G401 (cell line): ENCODE measurements around the gene CCDC28A. TPM values are rescaled to one million over a fixed set of nuclear protein-coding genes. Genes with fewer than 3 reads are reported as not detected.
A peak's percentile ranks its signal among the peaks of the same experiment; 100 is the strongest.
"Not testable (repeated sequence)": the region's sequence is repeated elsewhere in the genome, so short reads cannot be mapped to it uniquely, and the experiment has no call there.

ENCODE experiments used
- DNase-seq: peaks from one replicate; pipeline ENCODE4 v3.0.0-alpha.2; 2015; ENCODE audit warnings: low spot score
- in situ Hi-C: cut with HindIII; loops from 2 replicates; pipeline ENCODE4 v1.10.0; 2016; ENCODE audit warnings: low sequenced_read_pairs, mixed read lengths
- total RNA-seq: library from RNA; depleted of rRNA; stranded (reverse); fragments of >200 nt; shearing (Covaris generic); gene quantifications from 2 replicates; pipeline ENCODE4 v1.2.3, GENCODE V29; 2014; rRNA removed

The CCDC28A gene
- total RNA-seq = 27.4 and 27.6 TPM in 2 replicates

DNA sequence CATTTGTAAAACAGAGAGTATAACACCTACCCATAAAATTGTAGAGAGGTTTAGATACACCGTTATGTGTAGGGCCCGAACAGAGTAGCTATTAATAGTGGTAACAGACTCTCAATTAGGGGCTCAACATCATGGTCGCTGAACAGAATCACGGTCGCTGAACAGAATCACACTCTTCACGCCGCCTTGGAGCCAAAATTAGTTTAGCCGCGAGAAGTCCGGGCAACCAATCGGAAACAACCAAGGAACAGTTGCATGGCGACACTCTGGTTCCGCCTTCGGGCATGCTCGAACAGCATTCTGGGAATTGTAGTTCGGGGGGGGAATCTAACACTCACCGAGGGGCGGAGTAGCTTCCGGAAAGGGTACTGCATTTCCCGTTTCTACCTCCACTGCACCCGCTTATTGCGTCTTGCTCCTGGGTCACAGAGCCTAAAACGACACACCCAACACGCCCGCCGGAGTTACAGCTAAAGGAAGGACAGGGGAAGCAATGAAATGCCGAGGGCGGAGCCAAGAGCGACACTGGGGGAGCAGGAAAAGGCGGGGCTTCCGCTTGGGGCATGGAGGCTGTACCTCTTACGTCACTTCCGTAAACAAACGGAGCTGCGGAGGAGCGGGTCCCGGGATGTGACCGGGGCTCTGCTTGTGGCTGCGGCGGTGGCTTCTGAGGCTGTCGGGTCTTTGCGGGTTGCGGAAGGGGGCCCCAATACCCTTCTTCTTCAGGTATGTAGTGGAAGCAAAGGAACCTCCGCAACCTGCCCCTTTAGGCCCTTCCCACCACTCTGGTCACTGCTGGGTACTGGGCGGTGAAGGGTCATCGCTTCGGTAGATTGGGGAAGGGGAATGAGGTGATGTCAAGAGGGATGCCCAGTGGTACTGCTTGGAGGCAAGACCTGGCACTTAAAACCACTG is at the start of gene CCDC28A:
TSS of gene CCDC28A (plus strand) at position 593 of the 915 bp plus-strand sequence. CDS start 2,352 bp downstream, outside the sequence.
- in situ Hi-C loops = no loop called here
- peak; percentile 98 for DNase-seq

DNA sequence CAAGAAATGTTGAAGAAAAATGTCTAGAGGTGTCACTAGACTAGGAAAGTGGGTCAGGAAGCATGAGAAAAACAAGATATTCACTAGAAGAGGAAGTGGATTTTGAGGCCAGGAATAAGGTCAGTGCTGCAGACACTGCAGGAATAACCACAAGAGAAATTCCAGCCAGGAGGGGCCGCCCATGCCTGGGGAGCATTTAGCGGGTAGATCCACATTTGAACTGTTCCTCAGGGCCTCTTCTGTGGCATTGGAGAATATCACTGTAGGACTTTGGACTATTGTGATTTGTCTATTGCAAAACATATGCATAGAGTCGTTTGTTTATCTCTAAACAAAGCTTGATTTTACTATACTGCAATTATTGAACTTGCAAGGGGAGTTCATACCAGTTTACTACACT is 49.6 kb upstream of the CCDC28A start:
- DNase-seq = no peak
- in situ Hi-C loops = no loop called here

DNA sequence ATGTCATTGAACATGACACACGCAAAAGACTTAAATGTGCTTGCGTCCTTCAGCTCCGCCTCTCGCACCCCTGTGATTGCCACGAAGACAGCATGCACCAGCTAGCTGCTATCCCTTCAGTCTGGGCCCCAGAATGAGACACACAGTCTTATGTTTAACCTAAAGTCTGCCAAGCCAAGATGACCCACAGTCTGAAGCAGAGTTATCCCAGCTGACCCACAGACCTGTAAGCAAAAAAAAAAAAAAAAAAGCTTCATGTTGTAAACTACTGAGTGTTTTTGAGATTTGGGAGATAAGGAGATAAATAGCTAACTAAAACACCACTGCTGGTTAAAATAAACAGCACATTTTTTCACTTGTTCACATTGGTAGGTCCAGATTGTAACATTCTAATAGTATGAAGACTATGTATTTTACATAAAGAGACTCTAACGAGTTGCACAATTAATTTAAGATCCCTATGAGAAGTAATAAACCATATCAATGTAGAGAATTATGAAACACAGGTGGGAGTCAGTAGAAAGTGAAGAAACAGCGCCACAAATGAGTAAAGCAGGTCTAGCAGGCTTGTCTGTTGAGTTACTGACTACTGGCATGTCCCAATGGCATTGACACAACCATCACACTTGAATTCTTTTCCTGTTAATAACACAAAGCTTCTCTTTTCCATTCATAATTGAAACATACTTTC is 47.4 kb upstream of the CCDC28A start:
- no peak for DNase-seq
- in situ Hi-C loops = no loop called here

DNA sequence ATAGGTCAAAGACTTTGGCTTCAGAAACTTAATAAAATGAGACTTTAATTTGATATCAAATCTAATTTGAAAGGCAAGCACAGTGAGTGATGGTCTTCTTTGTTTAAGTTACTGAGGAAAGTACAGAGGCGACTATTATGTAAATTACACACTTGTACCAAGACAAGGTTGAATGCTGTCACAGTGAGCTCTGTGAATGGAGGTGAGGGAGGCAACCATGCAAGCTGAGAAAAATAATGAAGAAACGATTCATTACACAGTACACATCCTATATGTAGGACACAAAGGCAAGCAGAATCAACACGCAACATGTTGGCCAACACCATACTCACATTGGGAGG is 46.8 kb upstream of the CCDC28A start:
- DNase-seq = no peak

DNA sequence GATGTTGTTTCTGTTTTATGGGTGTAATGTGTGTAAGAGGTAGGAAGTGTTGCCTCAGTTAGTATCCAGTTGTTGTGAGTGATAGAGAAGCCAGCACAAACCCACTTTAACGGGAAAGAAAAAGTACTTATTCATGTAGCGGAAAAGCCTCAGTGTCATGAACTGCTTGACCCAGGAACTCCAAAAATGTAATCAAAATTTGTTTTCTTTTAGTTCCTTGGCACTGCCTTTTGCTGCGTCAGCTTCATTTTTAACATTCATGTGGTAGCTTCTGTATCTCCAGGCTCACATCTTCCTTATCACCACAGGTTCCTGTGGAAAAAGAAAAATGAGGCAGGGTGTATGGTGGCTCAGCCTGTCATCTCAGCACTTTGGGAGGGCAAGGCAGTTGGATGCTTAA is 46.4 kb upstream of the CCDC28A start:
- DNase-seq = no peak
- in situ Hi-C loops = no loop called here

More for the DNA sequence above, 46.8 kb upstream of the CCDC28A start:
- in situ Hi-C loops = no loop called here

DNA sequence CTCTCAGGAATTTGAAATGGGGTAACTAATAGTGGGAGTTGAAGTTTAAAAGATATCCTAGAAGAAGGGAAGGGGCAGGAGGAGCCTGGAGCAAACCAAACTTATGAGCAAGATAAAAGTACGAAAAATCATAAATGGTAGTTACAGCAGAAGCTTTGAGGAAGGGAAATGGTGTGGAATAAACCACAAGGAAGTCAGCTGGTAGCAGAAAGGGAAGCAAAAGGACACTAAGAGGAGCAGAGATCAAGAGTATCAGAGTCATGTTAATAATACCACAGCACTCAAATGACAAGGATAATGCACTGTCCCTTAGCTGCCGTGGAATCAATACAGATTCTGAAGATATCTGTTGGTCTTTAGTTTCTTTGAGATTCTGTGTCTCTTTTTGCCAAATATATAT is 44.9 kb upstream of the CCDC28A start:
- DNase-seq = no peak
- in situ Hi-C loops = no loop called here

DNA sequence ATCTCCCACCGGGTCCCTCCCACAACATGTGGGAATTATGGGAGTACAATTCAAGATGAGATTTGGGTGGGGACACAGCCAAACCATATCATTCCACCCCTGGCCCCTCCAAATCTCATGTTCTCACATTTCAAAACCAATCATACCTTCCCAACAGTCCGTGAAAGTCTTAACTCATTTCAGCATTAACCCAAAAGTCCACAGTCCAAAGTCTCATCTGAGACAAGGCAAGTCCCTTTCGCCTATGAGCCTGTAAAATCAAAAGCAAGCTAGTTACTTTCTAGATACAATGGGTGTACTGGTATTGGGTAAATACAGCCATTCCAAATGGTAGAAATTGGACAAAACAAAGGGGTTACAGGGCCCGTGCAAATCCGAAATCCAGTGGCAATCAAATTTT is 43.5 kb upstream of the CCDC28A start:
- DNase-seq = not testable (repeated sequence)

DNA sequence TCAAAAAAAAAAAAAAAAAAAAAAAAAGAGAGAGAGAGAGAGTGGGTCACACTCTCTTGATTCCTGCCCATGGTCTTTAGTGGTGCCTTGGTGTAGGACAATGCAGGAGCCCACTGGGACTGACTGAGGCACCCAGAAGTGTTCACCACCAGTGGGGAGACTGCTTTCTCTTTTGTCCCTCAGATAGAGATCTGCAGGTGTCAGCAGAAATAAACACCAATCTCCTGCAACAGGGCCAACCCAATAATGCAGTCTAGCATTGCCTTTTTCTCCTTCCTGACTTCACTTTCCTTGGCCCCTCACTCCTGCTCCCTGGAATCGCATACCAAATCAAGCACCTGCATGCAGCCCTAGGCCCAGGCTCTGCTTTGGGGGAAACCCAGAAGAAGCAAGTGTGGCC is 39.0 kb upstream of the CCDC28A start:
- in situ Hi-C loops = no loop called here
- no peak for DNase-seq

More for the DNA sequence above, 43.5 kb upstream of the CCDC28A start:
- in situ Hi-C loops = not testable (repeated sequence)

DNA sequence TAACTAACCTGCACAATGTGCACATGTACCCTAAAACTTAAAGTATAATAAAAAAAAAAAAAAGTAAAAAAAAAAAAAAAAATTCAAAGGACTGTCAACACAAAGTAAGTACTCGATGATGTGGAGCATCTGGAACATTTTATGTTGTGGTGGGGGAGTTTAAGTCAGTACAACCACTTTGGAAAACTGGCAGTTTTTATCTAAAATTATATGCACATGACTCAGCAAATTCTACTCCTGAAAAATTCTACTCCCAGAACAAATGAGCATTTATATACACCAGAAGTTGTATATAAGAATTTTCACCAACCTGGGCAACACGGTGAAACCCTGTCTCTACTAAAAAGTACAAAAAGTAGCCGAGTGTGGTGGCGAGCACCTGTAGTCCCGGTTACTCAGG is 36.9 kb upstream of the CCDC28A start:
- DNase-seq = no peak
- in situ Hi-C loops = no loop called here

DNA sequence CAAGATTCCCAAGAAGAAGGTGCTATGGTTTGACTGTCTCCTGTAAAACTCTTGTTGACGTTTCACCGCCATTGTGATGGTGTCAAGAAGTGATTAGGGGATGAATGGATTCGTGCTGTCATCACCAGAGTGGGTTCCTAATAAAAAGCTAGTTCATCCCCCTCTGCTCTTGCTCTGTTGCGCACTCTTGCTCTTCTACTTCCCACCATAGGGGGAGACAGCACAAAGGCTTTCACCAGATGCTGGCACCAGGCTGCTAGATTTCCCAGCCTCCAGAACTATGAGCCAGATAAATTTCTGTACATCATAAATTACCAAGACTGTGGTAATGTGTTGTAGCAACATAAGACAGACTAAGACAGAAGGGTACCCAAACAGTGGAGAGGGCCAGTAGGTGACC is 21.6 kb upstream of the CCDC28A start:
- DNase-seq = no peak
- in situ Hi-C loops = no loop called here

DNA sequence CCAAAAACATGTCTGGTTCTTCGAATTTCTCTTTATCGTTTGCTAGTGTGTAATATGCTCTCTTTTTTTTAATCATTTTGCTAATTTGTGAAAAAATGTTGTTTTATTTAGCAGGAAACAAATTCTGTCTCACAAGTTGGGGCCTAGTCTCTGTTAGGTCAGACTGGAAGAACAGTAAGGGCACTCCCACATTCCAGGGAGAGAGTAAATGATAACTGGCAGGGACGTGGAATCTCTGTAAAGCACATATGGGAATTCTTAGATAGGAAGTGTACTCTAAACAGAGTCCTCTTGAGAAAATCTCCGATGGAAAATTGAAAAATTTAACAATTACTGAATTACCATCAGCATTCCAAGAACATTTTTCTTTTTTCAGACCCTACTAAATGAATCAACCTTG is 16.4 kb upstream of the CCDC28A start:
- in situ Hi-C loops = no loop called here
- DNase-seq = no peak

DNA sequence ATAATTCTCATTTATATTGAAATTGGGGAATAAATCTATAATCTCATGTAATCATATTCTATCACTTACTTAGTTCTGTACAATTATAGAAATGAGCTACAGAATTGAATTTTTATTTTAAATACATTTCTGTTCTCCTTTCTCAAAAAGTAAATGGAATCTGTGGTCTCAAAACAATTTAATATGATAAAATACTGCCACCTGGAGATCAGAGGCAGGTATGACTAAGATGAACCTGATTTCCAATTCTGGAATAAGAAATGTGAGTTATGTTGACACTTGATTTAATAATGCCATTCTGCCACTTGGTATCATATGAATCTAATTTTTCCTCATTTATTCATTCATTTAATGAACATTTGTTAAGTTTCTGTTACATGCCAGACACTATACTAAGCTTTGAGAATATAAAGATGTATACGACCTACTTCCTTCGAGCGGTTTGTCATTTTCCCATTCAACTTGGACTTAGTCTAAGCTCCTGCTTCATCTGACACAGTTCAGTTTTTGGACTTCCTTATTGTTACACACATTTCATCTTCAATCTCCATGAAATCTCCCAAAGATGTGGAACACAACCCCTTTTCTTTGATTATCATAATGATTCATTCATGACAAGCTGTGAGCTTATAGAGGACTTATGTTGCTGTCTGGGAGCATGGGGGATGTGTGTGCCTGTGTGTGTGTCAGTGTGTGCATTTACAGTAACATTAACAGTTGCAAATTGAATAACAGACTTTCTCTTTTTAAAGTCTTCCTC is 7.5 kb upstream of the CCDC28A start:
- peak; percentile 58 for DNase-seq
- in situ Hi-C loops = no loop called here

DNA sequence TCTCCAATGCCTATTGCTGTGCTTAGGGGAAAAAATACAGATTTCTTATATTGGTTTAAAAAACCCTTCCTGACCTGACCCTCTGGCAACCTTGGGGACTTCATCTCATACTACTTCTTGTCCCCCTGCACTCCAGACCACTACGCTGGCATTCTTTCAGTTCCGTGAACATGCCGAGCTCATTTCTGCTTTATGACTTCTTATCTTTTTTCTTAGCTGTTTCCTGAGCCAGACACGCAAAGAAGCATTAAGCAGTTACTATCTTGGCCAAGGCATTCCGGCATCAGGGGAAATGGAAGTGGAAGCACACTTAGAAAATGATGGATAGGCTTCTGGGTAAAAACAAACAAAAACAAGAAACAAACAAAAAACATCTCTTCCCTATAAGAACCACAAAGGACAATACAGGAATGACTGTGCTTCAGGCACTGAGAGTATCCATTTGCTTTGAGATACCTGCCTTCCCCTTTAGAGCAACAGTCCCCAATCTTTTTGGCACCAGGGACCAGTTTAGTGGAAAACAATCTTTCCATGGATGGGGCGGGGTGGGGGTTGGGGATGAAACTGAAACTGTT is 4.4 kb upstream of the CCDC28A start:
- in situ Hi-C loops = no loop called here
- DNase-seq = no peak

DNA sequence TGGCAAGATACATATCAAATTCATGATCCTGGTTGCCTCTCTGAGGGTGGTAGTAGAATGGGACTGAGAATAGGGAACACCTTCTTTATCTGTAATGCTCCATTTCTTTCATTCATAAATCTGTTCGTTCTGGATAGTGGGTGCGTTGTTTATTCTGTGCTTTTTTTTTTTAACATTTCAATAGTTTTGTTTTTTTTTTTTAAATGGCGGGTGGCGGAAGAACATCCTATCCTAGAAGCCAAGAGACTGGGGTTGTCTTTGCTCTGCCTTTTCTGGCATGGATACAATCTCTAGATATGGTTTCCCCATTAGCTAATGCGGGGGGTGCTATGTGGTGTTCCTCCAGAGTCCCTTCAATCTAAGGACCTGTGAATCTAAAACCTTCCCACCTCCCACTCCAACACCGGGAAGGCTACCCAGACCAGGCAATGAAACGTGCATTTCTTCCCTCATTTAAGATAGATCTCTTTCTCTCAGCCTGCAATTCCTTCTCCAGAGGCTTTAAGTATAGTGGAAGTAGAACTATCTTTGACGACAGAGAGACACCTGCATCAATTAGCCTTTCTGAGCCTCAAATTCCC is 883 bp upstream of the CCDC28A start:
- no peak for DNase-seq
- in situ Hi-C loops = no loop called here

DNA sequence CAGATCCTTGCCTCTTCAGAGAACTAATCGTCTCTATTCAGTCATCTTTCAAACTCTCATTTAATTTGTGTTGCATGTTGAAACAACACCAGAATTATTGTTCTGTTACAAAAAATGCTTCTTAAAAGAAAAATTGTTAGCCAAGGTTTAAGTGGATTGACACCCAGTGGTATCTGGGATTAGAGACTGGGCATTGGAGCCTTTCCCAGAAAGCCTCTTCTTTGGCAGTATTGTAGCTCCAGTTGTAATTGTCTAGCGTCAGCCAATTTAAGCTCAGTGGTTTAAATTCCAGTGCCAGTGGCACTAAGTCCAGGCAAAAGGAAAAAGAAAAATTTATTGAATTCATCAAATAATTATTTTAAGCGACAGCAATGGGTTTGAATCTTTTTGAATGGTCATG is 801 bp downstream of the CCDC28A start:
- in situ Hi-C loops = no loop called here
- DNase-seq = peak; percentile 58

DNA sequence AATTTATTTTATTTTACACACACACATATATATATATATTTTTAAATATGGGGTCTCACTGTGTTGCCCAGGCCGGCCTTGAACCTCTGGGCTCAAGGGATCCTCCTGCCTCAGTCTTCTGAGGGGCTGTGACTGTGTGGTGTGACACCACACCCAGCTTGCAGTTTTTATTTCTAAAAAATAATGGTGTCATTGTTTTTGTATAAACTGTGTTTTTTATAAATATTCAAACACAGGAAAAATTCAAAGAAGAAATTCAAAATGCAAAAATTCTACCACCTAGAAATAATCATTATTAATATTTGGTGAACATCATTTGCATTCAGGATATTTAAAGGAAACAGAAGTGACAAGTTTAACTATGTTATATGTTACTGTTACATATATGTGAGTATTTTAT is 3.1 kb downstream of the CCDC28A start:
- in situ Hi-C loops = no loop called here
- no peak for DNase-seq

DNA sequence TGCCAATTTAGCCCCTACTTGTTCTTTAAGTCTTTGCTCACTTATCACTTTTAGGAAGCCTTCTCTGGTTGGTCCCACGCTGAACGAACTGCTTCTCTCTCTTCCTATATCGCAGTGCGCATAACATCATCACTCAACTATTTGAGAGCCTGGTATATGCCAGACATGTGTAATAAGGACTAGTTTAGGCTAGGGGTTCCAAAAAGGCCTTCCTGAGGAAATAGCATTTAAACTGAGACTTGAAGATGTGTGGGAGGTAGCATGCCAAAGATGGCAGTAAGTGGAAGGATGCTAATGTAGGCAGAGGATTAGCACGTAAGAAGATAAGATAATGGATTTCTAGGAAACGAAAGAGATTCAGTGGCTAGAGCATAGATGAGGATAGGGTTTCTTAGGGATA is 4.8 kb downstream of the CCDC28A start:
- no peak for DNase-seq
- in situ Hi-C loops = no loop called here

DNA sequence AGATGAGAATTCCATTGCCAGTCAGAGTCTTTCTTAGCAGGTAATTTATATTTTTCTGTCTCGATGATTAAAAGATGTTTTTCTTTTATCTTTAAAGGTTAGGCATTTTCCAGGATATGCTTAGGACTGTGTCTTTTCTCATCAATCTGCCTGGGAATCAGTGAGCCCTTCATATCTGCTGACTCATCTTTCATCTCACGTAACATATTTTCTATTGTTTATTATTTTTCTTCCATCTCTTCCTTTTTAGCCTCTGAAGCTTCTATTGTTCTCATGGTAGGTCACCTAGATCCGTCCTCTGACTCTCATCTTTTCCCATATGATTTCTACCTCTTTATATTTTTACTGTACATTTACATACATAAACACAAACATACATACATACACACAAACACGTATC is 8.7 kb downstream of the CCDC28A start:
- in situ Hi-C loops = no loop called here

DNA sequence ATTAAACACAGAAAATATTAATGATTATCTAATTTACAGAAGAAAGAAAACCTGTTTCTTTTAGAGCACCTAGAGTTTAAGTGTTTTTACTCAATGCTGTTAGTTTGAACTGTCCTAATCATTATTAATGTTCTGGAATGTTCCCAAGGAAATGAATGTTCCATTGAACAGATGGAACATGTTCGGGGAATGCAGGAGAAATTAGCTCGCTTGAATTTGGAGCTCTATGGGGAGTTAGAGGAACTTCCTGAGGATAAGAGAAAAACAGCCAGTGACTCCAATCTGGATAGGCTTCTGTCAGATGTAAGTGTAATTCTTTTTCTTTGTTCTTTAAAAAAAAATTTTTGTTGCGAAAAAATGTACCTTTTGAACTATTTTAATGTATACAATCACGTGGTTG is 11.5 kb downstream of the CCDC28A start:
- in situ Hi-C loops = no loop called here
- peak; percentile 18 for DNase-seq

More for the DNA sequence above, 8.7 kb downstream of the CCDC28A start:
- no peak for DNase-seq
